Esophagus muscularis mucosa (tissue), 4 donors: Measurements from ENCODE around the gene LCN9. TPM values are rescaled to one million over a fixed set of nuclear protein-coding genes. Genes with fewer than 3 reads are reported as not detected.

Source experiments
- DNase-seq: peaks from one replicate; pipeline ENCODE4 v3.0.0-alpha.2; 2017; ENCODE audit errors: extremely low spot score
- H3K27ac ChIP-seq, 4 donors: fragments of 200-600 bp; sonication (generic); replicated peaks in 1 of 4; 1 replicate in 3 of 4; 2 replicates in 1 of 4; pipeline ENCODE4 v1.5.1; 2016 to 2019; ENCODE audit warnings: mild to moderate bottlenecking in 1 of 4
- H3K27me3 ChIP-seq, 4 donors: fragments of 200-600 bp; sonication (generic); one replicate each; pipeline versions ENCODE4 v1.5.1 to v1.6.0; 2016 to 2019
- H3K36me3 ChIP-seq, 4 donors: fragments of 200-600 bp; sonication (generic); one replicate each; pipeline ENCODE4 v1.5.1; 2016 to 2019
- H3K4me1 ChIP-seq, 4 donors: fragments of 200-600 bp; sonication (generic); one replicate each; pipeline ENCODE4 v1.5.1; 2016 to 2019
- H3K4me3 ChIP-seq, 4 donors: fragments of 200-600 bp; sonication (generic); 1 replicate in 2 of 4; 2 replicates in 2 of 4; pipeline ENCODE4 v1.5.1; 2016 to 2019; ENCODE audit warnings: mild to moderate bottlenecking in 4 of 4, moderate library complexity in 1 of 4
- H3K9me3 ChIP-seq, 4 donors: fragments of 200-600 bp; sonication (generic); 1 replicate in 3 of 4; 2 replicates in 1 of 4; pipeline ENCODE4 v1.5.1; 2016 to 2019
- EP300 ChIP-seq: sonication (generic); formaldehyde crosslinking; IDR thresholded peaks from one replicate; pipeline ENCODE4 v1.6.1; 2017; ENCODE audit warnings: antibody characterized with exemption
- POLR2A ChIP-seq: fragments of 450-650 bp; IDR thresholded peaks from one replicate; pipeline ENCODE4 v1.6.1; 2017; ENCODE audit warnings: antibody characterized with exemption, moderate library complexity, mild to moderate bottlenecking, low read depth
- POLR2AphosphoS5 ChIP-seq, 2 donors: sonication (generic); formaldehyde crosslinking; IDR thresholded peaks; one replicate each; pipeline ENCODE4 v1.6.1; 2017; ENCODE audit warnings: antibody characterized with exemption in 2 of 2
- WGBS: methylation state at CpG from one replicate; pipeline ENCODE4 v1.1.5; 2018; 5-methylcytosine and 5-hydroxymethylcytosine counted together
- intact Hi-C: fragments of 100-400 bp; cut with DNase I; formaldehyde crosslinking; loops from one replicate; pipeline ENCODE4 v1.15.1; 2023
- total RNA-seq, 4 donors: library from RNA; depleted of rRNA; stranded (reverse); fragments of >200 nt; gene quantifications; one replicate each; pipeline versions ENCODE4 v1.1.0 to v1.2.1, GENCODE V29; 2016
- TF ChIP-seq, protein P1 (sequence below), 3 experiments: fragments of 200-600 bp in 2 of 3; fragments of 450-650 bp in 1 of 3; sonication (generic) in 2 of 3; IDR thresholded peaks; one replicate each; pipeline ENCODE4 v1.5.1; 2017 to 2019; ENCODE audit warnings: antibody characterized with exemption in 3 of 3, mild to moderate bottlenecking in 2 of 3, moderate library complexity in 1 of 3

Gene LCN9
- total RNA-seq, 4 donors from 2014 or later: not detected

DNA sequence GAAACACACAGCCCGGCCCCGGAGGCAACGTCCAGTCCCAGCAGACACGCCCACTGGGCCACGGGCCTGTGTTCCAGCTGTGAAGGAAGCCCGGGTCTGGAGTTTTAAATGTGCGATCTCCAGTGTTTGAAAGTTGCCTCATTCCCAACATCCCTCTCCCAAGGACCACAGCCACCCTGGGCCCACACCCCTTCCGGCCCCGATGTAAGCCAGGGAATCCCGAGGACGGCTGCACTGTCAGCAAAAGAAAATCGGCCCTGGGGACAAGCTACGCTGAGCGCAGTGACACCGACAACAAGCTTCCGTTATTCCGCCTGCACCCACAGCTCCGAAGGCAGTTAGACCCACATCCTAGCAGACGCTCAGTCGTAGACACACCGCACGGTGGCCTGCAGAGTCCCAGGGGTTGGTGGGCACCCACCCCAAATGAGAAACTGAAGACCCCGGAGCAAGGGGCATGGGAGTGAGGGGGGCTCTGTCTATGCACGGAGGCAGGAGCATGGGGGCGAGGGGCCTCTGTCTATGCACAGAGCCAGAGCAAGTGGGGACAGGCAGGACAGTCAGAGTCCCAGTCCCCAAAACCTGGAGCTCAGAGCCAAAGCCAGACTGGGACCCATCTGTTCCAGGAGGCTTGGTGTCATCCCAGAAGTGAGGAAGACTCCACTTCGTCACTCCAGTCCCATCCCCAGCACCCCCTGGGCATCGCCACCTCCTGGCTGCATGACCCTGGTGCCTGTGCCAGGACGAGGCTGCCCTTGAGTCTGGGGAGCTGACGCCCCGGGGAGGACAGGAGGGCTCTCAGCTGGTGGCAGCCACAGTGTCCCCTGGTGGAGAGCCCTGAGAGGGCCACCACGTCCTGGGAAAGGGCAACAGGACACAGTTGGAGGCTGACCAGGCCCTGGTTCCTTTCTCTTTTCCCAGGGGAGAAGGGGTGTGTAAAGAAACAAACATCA lies 47.2 kb upstream of the LCN9 start:
- peaks cover 0 to 85% (median 0%) of the 10 kb centered on the region in 4 donors for H3K27me3 ChIP-seq
- H3K4me1 ChIP-seq: no peaks in the 10 kb centered on the region
- no peaks in the 10 kb centered on the region for H3K9me3 ChIP-seq
- 61% methylated on average over 24 of the region's 31 CpGs for WGBS
- TF ChIP-seq POLR2A (no peak), EP300 (no peak), POLR2AphosphoS5 (IDR thresholded peaks at IDR 0.05) (no peak)
- TF ChIP-seq, protein P1, sequence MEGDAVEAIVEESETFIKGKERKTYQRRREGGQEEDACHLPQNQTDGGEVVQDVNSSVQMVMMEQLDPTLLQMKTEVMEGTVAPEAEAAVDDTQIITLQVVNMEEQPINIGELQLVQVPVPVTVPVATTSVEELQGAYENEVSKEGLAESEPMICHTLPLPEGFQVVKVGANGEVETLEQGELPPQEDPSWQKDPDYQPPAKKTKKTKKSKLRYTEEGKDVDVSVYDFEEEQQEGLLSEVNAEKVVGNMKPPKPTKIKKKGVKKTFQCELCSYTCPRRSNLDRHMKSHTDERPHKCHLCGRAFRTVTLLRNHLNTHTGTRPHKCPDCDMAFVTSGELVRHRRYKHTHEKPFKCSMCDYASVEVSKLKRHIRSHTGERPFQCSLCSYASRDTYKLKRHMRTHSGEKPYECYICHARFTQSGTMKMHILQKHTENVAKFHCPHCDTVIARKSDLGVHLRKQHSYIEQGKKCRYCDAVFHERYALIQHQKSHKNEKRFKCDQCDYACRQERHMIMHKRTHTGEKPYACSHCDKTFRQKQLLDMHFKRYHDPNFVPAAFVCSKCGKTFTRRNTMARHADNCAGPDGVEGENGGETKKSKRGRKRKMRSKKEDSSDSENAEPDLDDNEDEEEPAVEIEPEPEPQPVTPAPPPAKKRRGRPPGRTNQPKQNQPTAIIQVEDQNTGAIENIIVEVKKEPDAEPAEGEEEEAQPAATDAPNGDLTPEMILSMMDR (IDR thresholded peaks at IDR 0.05): no peak
- no peaks in the 10 kb centered on the region for H3K36me3 ChIP-seq
- intact Hi-C loops: no loop called here
- no peak overlapping the region for H3K27ac ChIP-seq
- no peak overlapping the region for H3K4me3 ChIP-seq
- DNase-seq: peak; percentile 86

DNA sequence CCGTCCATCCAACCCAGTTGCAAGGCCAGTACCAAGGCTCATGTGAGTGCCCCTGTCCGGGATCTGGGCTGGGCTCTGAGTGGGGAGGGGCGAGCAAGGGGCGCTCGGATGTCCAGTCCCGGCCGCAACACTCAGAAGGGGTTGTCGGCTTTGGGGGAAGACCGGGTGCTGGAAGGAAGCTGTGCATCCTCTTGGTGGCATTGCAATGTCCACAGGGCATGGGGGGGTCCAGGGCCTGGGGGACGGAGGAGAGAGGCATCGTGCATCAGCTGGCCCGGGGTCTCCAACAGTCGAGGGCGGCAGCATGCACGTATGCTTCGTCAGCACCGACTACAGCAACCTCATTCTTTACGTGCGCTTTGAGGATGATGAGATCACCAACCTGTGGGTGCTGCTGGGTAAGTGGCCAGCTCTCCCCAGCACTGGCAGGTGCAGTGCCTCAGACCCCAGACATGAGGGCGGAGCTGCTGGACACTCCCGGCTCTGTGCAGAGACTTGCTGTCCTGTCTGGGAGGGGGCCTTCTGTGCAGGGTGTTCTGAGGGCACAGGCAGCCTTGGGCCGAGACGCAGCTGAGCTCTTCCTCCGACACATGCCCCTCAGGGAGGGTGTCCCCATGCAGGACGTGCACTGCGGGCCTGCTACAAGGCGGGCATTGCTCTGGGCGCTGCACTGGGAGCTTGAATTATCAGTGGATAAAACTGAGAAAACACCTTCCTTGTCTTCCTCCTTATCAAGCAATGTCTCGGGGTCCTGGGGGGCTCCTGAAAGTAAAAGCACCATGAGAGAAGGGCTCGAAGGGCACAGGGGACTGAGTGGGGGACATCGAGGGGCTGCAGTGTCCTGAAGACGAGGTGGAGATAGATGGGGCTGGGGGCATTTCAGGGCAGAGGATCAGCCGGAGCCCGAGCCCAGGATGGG lies 46.2 kb upstream of the LCN9 start:
- Histone ChIP-seq H3K27me3 (peaks cover 0 to 77% (median 0%) of the 10 kb centered on the region in 4 donors), H3K4me3 (no peak overlapping the region), H3K4me1 (no peaks in the 10 kb centered on the region), H3K9me3 (no peaks in the 10 kb centered on the region), H3K36me3 (no peaks in the 10 kb centered on the region), H3K27ac (no peak overlapping the region)
- intact Hi-C loops: no loop called here
- TF ChIP-seq POLR2AphosphoS5 (IDR thresholded peaks at IDR 0.05): no peak
- no peak for TF ChIP-seq EP300
- no peak for TF ChIP-seq POLR2A
- TF ChIP-seq, protein P1 (IDR thresholded peaks at IDR 0.05): no peak
- WGBS: 83% methylated on average over 26 of the region's 34 CpGs
- peak; percentile 87 for DNase-seq

DNA sequence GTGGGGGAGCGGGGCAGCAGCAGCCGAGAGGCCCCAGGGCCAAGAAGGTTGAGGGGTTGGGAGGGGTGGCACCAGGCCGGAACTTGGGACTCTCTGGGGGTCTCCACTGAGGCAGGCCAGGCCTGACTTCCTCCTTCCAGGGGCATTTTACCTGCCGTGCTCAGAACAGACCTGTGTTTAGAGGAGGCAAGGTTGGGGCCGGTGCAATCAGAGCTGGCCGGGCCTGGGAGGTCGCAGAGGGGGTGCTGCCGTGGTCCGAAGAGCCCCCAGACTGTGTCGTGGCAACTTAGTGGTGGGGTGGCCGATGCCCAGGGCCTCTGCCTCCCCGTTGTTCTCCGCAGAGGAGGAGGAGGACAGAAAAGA lies 45.6 kb upstream of the LCN9 start:
- Histone ChIP-seq H3K4me1 (no peaks in the 10 kb centered on the region), H3K27ac (no peak overlapping the region), H3K27me3 (peaks cover 0 to 77% (median 0%) of the 10 kb centered on the region in 4 donors), H3K36me3 (no peaks in the 10 kb centered on the region), H3K9me3 (no peaks in the 10 kb centered on the region), H3K4me3 (no peak overlapping the region)
- WGBS: 79% methylated on average over 10 of the region's 13 CpGs
- intact Hi-C loops: no loop called here
- TF ChIP-seq POLR2A (no peak), POLR2AphosphoS5 (IDR thresholded peaks at IDR 0.05) (no peak), EP300 (no peak)
- TF ChIP-seq, protein P1 (IDR thresholded peaks at IDR 0.05): no peak
- no peak for DNase-seq

DNA sequence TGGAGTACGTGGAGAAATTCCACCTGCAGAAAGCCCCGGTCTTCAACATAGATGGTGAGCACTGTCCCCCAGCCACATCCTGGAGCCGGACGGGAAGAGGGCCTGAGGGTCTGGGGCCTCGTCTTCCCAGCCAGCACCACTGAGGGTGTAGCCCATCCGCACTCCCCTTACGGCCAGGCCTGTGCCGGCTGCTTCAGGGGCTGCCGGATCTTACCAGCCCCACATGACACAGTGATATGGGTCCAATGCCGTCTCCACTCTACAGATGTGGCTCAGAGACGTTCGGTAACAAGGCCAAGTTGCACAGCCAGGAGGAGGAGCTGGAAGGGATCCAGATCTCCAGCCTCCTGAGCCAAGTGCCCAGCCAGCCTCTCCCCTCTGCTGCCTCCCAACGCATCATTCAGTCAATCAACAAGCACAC lies 45.1 kb upstream of the LCN9 start:
- intact Hi-C loops: no loop called here
- no peak overlapping the region for H3K4me3 ChIP-seq
- TF ChIP-seq EP300 (no peak), POLR2A (no peak), POLR2AphosphoS5 (IDR thresholded peaks at IDR 0.05) (no peak)
- TF ChIP-seq, protein P1 (IDR thresholded peaks at IDR 0.05): no peak

More for the DNA sequence above, 45.1 kb upstream of the LCN9 start:
- Histone ChIP-seq H3K27ac (no peak overlapping the region), H3K27me3 (peaks cover 0 to 76% (median 0%) of the 10 kb centered on the region in 4 donors), H3K9me3 (no peaks in the 10 kb centered on the region), H3K36me3 (no peaks in the 10 kb centered on the region), H3K4me1 (no peaks in the 10 kb centered on the region)
- DNase-seq: peak; percentile 87
- WGBS: 75% methylated on average over 6 of the region's 13 CpGs
